ENCODE results near the gene SLC15A4.

SLC15A4 gene

DNA sequence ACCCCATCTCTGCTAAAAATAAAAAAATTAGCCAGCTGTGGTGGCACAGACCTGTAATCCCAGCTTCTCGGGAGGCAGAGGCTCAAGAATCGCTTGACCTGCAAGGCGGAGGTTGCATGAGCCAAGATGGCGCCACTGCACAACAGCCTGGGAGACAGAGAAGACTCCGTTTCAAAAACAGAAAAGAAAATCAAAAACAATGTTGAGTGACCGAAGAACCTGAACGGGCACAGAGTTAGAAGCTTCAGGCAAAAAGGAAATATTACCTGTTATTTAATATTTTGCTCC lies 33.0 kb upstream of the SLC15A4 start:
- no peaks in the 10 kb centered on the region for H4K20me1 ChIP-seq (ENCODE audit: insufficient read depth, low read length, poor library complexity, severe bottlenecking)
- no peaks in the 10 kb centered on the region for H3K79me2 ChIP-seq (ENCODE audit: insufficient read depth, low read length)
- H3K9me3 ChIP-seq (ENCODE audit: insufficient read depth, low read depth, low read length): no peaks in the 10 kb centered on the region
- peaks cover 10% of the 10 kb centered on the region for H3K4me1 ChIP-seq (ENCODE audit: insufficient read depth, low read length, poor library complexity, severe bottlenecking)
- no peak overlapping the region for H2AFZ ChIP-seq (ENCODE audit: low read length)
- H3K4me2 ChIP-seq (ENCODE audit: low read depth, low read length, poor library complexity, severe bottlenecking): no peak overlapping the region
- H3K27me3 ChIP-seq (ENCODE audit: insufficient read depth, low read length, poor library complexity, severe bottlenecking): no peaks in the 10 kb centered on the region
- H3K36me3 ChIP-seq (ENCODE audit: insufficient read depth, low read length): no peaks in the 10 kb centered on the region
- no peak for TF ChIP-seq EZH2phosphoT487 (IDR thresholded peaks at IDR 0.05; ENCODE audit: borderline replicate concordance)
- TF ChIP-seq, protein P1, sequence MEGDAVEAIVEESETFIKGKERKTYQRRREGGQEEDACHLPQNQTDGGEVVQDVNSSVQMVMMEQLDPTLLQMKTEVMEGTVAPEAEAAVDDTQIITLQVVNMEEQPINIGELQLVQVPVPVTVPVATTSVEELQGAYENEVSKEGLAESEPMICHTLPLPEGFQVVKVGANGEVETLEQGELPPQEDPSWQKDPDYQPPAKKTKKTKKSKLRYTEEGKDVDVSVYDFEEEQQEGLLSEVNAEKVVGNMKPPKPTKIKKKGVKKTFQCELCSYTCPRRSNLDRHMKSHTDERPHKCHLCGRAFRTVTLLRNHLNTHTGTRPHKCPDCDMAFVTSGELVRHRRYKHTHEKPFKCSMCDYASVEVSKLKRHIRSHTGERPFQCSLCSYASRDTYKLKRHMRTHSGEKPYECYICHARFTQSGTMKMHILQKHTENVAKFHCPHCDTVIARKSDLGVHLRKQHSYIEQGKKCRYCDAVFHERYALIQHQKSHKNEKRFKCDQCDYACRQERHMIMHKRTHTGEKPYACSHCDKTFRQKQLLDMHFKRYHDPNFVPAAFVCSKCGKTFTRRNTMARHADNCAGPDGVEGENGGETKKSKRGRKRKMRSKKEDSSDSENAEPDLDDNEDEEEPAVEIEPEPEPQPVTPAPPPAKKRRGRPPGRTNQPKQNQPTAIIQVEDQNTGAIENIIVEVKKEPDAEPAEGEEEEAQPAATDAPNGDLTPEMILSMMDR (conservative IDR thresholded peaks at IDR 0.05; ENCODE audit: low read length): no peak
- H3K4me3 ChIP-seq (ENCODE audit: low read length, poor library complexity, severe bottlenecking): no peak overlapping the region
- H3K9me2 ChIP-seq (replicated peaks; ENCODE audit: low read depth, low read length): no peaks in the 10 kb centered on the region
- no peak overlapping the region for H3K9ac ChIP-seq (ENCODE audit: low read depth, low read length, poor library complexity, severe bottlenecking)
- no peaks in the 10 kb centered on the region for H3F3A ChIP-seq (ENCODE audit: low read depth)

DNA sequence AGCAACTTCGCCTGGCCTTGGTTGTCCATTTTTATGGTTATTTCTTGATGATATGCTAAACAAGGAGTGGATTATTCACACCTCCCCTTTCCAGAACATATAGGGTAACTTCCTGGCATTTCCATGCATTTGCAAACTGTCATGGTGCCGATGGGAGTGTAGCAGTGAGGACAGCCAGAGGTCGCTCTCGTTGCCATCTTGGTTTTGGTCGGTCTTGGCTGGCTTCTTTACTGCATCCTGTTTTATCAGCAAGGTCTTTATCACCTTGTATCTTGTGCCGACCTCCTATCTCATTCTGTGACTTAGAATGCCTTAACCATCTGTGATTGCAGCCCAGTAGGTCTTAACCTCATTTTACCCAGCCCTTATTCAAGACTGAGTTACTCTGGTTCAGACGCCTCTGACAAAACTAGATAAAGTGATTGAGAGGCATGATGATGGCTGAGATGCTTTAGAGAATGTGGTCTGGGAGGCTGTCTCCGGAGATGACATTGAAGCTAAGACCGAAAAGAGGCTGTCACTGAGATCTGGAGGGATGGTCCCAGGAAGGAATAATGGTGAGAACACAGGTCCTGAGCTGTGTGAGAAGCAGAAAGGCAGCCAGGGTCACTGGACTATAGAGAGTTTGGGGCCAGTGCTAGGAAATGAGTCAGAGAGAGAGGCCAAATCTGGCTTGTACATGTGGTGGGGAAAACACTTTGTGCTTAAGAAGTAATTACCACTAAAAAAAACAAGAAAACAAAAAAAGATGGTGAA lies 32.5 kb upstream of the SLC15A4 start:
- no peaks in the 10 kb centered on the region for H3F3A ChIP-seq (ENCODE audit: low read depth)
- no peaks in the 10 kb centered on the region for H3K9me2 ChIP-seq (replicated peaks; ENCODE audit: low read depth, low read length)
- H2AFZ ChIP-seq (ENCODE audit: low read length): no peak overlapping the region
- H3K9ac ChIP-seq (ENCODE audit: low read depth, low read length, poor library complexity, severe bottlenecking): no peak overlapping the region
- no peak overlapping the region for H3K4me2 ChIP-seq (ENCODE audit: low read depth, low read length, poor library complexity, severe bottlenecking)
- H3K79me2 ChIP-seq (ENCODE audit: insufficient read depth, low read length): no peaks in the 10 kb centered on the region
- no peaks in the 10 kb centered on the region for H4K20me1 ChIP-seq (ENCODE audit: insufficient read depth, low read length, poor library complexity, severe bottlenecking)
- H3K9me3 ChIP-seq (ENCODE audit: insufficient read depth, low read depth, low read length): no peaks in the 10 kb centered on the region
- H3K4me1 ChIP-seq (ENCODE audit: insufficient read depth, low read length, poor library complexity, severe bottlenecking): peaks cover 10% of the 10 kb centered on the region
- no peak overlapping the region for H3K4me3 ChIP-seq (ENCODE audit: low read length, poor library complexity, severe bottlenecking)
- no peaks in the 10 kb centered on the region for H3K36me3 ChIP-seq (ENCODE audit: insufficient read depth, low read length)
- H3K27me3 ChIP-seq (ENCODE audit: insufficient read depth, low read length, poor library complexity, severe bottlenecking): no peaks in the 10 kb centered on the region
- TF ChIP-seq, protein P1 (conservative IDR thresholded peaks at IDR 0.05; ENCODE audit: low read length): no peak
- TF ChIP-seq EZH2phosphoT487 (IDR thresholded peaks at IDR 0.05; ENCODE audit: borderline replicate concordance): no peak

DNA sequence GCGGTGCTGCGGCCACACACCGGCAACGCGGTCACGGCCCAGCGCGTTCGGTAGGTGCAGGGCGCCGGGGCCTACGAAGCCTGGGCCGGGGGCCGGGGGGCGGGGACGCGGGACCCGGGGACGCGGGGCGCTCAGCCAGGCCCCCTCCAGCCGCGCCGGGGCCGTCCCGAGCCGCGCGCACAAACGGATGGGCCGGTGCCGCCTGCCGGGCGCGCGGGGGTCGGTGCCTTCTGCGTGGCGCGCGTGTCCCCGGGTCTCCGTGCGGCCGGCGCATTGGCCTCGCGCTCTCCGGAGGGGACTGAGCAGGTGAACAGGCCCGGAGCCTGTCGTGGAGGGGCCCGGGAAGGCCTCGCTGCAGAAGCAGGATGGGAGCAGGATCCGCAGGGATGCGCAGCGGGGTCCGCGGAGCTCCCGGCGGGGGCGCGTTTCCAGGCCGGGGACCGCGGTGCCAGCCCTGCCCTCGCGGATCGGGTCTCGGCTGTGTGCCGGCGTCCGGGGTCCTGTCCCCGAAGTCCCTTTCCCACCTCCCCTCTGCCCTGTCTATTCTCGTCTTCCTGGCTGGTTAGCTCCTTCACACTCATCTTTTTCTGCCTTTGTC lies 29.9 kb upstream of the SLC15A4 start:
- Histone ChIP-seq H3K4me2 (ENCODE audit: low read depth, low read length, poor library complexity, severe bottlenecking) (no peak overlapping the region), H3K27me3 (ENCODE audit: insufficient read depth, low read length, poor library complexity, severe bottlenecking) (no peaks in the 10 kb centered on the region)
- no peak for TF ChIP-seq EZH2phosphoT487 (IDR thresholded peaks at IDR 0.05; ENCODE audit: borderline replicate concordance)
- TF ChIP-seq, protein P1 (conservative IDR thresholded peaks at IDR 0.05; ENCODE audit: low read length): no peak

More for the DNA sequence above, 29.9 kb upstream of the SLC15A4 start:
- Histone ChIP-seq H3K9ac (ENCODE audit: low read depth, low read length, poor library complexity, severe bottlenecking) (no peak overlapping the region), H4K20me1 (ENCODE audit: insufficient read depth, low read length, poor library complexity, severe bottlenecking) (no peaks in the 10 kb centered on the region), H3K79me2 (ENCODE audit: insufficient read depth, low read length) (no peaks in the 10 kb centered on the region), H3K4me3 (ENCODE audit: low read length, poor library complexity, severe bottlenecking) (no peak overlapping the region), H3K4me1 (ENCODE audit: insufficient read depth, low read length, poor library complexity, severe bottlenecking) (peaks cover 13% of the 10 kb centered on the region), H3K9me3 (ENCODE audit: insufficient read depth, low read depth, low read length) (no peaks in the 10 kb centered on the region), H3K9me2 (replicated peaks; ENCODE audit: low read depth, low read length) (no peaks in the 10 kb centered on the region), H3F3A (ENCODE audit: low read depth) (no peaks in the 10 kb centered on the region), H3K36me3 (ENCODE audit: insufficient read depth, low read length) (no peaks in the 10 kb centered on the region), H2AFZ (ENCODE audit: low read length) (no peak overlapping the region)
